RWPE2 (cell line): Measurements from ENCODE around the gene ST7L.

Experiments used
- ATAC-seq: fragments of 200-7000 bp; cut with Tn5 transposase; 3 replicates; pipeline ENCODE4 v1.9.1; 2021; ENCODE audit warnings: low read depth
- DNase-seq: peaks from one replicate; pipeline ENCODE4 v3.0.0-alpha.2; 2020; ENCODE audit warnings: low spot score
- H3K27ac ChIP-seq: fragments of 450-650 bp; 2 replicates; pipeline ENCODE4 v1.5.1; 2017; ENCODE audit warnings: mild to moderate bottlenecking; ENCODE audit not compliant: poor library complexity, severe bottlenecking
- H3K27me3 ChIP-seq: fragments of 250-450 bp; sonication (Bioruptor Pico); 2 replicates; pipeline ENCODE4 v1.5.1; 2021; ENCODE audit warnings: mild to moderate bottlenecking, moderate library complexity; ENCODE audit not compliant: insufficient read depth, poor library complexity, severe bottlenecking
- H3K36me3 ChIP-seq: fragments of 250-450 bp; sonication (Bioruptor Pico); 2 replicates; pipeline ENCODE4 v1.5.1; 2020; ENCODE audit warnings: low read depth, mild to moderate bottlenecking, moderate library complexity
- H3K4me1 ChIP-seq: fragments of 250-450 bp; sonication (Bioruptor Pico); 2 replicates; pipeline ENCODE4 v1.5.1; 2021; ENCODE audit warnings: mild to moderate bottlenecking, moderate library complexity; ENCODE audit not compliant: insufficient read depth, poor library complexity, severe bottlenecking
- H3K4me3 ChIP-seq: fragments of 250-450 bp; sonication (Bioruptor Pico); 2 replicates; pipeline ENCODE4 v1.5.1; 2021; ENCODE audit warnings: mild to moderate bottlenecking, moderate library complexity; ENCODE audit not compliant: severe bottlenecking
- H3K9me3 ChIP-seq: fragments of 250-450 bp; sonication (Bioruptor Pico); 2 replicates; pipeline ENCODE4 v1.5.1; 2021; ENCODE audit warnings: mild to moderate bottlenecking, moderate library complexity; ENCODE audit not compliant: severe bottlenecking
- CTCF ChIP-seq: fragments of 450-650 bp; IDR thresholded peaks from one replicate; pipeline ENCODE4 v1.5.1; 2017; ENCODE audit warnings: mild to moderate bottlenecking, moderate library complexity; ENCODE audit not compliant: poor library complexity, severe bottlenecking

The ST7L gene

DNA sequence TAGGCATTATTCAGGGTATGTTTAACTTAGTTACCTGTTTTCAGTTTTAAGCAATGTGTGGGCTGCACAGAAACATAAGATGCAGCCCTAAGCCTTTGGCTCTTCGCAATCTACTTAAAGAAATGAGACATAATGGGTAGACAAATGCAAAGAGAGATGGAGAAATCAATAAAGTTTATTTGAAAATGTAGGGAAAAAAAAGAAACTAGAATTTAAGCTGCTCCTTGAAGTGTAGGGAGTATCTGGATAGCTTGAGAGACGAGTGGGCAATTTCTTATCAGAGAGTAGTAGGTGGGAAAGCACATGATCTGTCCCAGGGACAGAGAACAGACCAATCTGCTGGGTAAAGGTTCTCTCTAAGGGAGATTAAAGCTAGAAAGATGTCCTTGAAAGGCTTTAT, 101.3 kb downstream of the ST7L start:
- no peaks in the 10 kb centered on the region for H3K9me3 ChIP-seq
- ATAC-seq (no peak), DNase-seq (no peak)
- no peak overlapping the region for H3K27ac ChIP-seq
- TF ChIP-seq CTCF = no peak
- no peak overlapping the region for H3K4me3 ChIP-seq
- no peaks in the 10 kb centered on the region for H3K36me3 ChIP-seq
- H3K4me1 ChIP-seq = peaks cover 13% of the 10 kb centered on the region
- no peaks in the 10 kb centered on the region for H3K27me3 ChIP-seq

GRCh38 chr1:112517231-112517630, 101.7 kb downstream of the ST7L start:
- TF ChIP-seq CTCF = no peak
- no peaks in the 10 kb centered on the region for H3K9me3 ChIP-seq
- DNase-seq (no peak), ATAC-seq (peak; percentile 89)
- no peaks in the 10 kb centered on the region for H3K27me3 ChIP-seq
- no peak overlapping the region for H3K4me3 ChIP-seq
- no peak overlapping the region for H3K27ac ChIP-seq
- H3K36me3 ChIP-seq = no peaks in the 10 kb centered on the region
- peaks cover 9% of the 10 kb centered on the region for H3K4me1 ChIP-seq

GRCh38 chr1:112516141-112516540, 102.8 kb downstream of the ST7L start:
- peaks cover 7% of the 10 kb centered on the region for H3K4me1 ChIP-seq
- no peak overlapping the region for H3K4me3 ChIP-seq
- H3K27ac ChIP-seq = no peak overlapping the region
- TF ChIP-seq CTCF = no peak
- no peaks in the 10 kb centered on the region for H3K36me3 ChIP-seq
- H3K9me3 ChIP-seq = no peaks in the 10 kb centered on the region
- ATAC-seq = no peak
- no peak for DNase-seq
- no peaks in the 10 kb centered on the region for H3K27me3 ChIP-seq

DNA sequence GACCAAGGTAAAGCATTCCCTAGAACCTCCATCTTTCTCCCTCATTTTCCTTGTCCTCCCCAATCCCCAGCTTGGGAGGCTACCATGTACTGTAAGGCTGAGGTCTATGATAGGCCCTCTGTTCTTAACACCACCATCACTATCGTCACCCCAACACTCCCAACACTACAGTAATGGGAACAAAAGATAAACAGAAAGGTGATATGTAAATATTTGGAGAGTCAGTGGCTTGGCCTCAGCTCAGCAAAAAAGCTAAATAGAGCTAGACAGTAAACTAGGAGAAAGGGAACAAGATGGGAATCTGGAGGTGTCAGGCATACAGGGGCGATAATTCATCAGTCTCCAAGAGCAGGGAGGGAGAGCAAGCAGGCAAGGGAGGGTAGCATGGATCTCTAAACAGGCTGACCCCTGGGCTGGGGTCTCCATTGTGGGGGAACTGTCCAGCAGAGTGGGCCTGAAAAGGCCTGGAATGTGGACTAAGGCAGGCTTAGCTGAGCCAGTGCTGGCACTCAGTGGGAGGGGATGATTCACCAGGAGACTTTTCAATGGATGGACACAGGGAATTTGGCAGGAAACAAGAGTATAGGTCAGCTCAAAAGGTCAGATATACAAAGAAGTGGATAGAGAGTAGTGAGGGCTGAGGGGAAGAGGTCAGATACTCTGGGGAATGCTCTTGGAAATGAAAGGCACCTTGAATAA, 103.5 kb downstream of the ST7L start:
- Histone ChIP-seq H3K9me3 (no peaks in the 10 kb centered on the region), H3K27me3 (no peaks in the 10 kb centered on the region), H3K27ac (no peak overlapping the region), H3K4me1 (peaks cover 7% of the 10 kb centered on the region), H3K4me3 (no peak overlapping the region), H3K36me3 (no peaks in the 10 kb centered on the region)
- no peak for DNase-seq
- ATAC-seq = 0 out of 3 replicates have a peak, but pooled peaks have one; percentile 38
- no peak for TF ChIP-seq CTCF

- Histone ChIP-seq H3K4me3 (no peak overlapping the region), H3K27ac (no peak overlapping the region), H3K9me3 (no peaks in the 10 kb centered on the region), H3K27me3 (no peaks in the 10 kb centered on the region), H3K4me1 (peaks cover 7% of the 10 kb centered on the region), H3K36me3 (no peaks in the 10 kb centered on the region)
- no peak for TF ChIP-seq CTCF
- ATAC-seq (no peak), DNase-seq (no peak)
Observed at GRCh38 chr1:112514901-112515300, 104.0 kb downstream of the ST7L start.
